LNCaP clone FGC (cell line): ENCODE measurements around the gene METTL27.
"Not testable (repeated sequence)": the region's sequence is repeated elsewhere in the genome, so short reads cannot be mapped to it uniquely, and the experiment has no call there.

Experiments used
- DNase-seq: peaks from one replicate; pipeline ENCODE4 v3.0.0-alpha.2; 2011; ENCODE audit warnings: low read depth
- H3K4me3 ChIP-seq: 2 replicates; pipeline ENCODE4 v1.5.1; 2011; ENCODE audit warnings: mild to moderate bottlenecking, low read depth, low read length, control low read depth
- TF ChIP-seq, protein P1 (sequence below): IDR thresholded peaks from 2 replicates; pipeline ENCODE4 v1.5.1; 2012; ENCODE audit warnings: mild to moderate bottlenecking; ENCODE audit not compliant: control insufficient read depth, insufficient read depth; ENCODE audit errors: extremely low read depth

The METTL27 gene

DNA sequence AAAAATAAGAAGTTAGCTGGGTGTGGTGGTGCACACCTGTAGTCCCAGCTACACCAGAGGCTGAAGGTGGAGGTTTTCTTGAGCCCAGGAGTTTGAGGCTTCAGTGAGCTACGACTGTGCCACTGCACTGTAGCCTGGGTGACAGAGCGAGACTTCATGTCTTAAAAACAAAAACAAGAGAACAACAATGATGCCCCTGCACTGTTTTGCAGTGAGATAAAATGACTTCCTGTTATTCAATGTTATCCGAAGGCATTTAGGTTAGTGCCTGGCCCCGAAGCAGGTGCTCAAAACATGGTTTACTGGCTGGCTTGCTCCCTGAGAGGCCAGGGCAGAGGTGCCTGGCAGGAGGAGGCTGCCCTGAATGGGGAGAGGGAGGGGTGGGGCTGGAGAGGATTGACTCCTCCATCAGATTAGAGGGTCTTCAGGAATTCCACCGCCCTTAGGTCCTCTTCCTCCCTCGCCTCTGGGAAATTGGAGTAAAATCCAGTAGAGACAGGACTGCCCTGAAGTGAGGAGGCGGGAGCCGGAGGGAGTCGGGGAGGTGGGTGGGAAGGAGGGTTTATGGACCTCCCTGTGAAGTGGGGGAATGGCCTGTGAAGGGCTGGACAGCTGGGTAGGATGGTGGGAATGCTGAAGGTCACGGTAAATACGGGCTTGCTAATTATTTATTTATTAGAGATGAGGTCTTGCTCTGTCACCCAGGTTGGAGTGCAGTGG is 18.3 kb downstream of the METTL27 start:
- TF ChIP-seq, protein P1, sequence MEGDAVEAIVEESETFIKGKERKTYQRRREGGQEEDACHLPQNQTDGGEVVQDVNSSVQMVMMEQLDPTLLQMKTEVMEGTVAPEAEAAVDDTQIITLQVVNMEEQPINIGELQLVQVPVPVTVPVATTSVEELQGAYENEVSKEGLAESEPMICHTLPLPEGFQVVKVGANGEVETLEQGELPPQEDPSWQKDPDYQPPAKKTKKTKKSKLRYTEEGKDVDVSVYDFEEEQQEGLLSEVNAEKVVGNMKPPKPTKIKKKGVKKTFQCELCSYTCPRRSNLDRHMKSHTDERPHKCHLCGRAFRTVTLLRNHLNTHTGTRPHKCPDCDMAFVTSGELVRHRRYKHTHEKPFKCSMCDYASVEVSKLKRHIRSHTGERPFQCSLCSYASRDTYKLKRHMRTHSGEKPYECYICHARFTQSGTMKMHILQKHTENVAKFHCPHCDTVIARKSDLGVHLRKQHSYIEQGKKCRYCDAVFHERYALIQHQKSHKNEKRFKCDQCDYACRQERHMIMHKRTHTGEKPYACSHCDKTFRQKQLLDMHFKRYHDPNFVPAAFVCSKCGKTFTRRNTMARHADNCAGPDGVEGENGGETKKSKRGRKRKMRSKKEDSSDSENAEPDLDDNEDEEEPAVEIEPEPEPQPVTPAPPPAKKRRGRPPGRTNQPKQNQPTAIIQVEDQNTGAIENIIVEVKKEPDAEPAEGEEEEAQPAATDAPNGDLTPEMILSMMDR, result no peak
- no peak overlapping the region for H3K4me3 ChIP-seq
- no peak for DNase-seq

DNA sequence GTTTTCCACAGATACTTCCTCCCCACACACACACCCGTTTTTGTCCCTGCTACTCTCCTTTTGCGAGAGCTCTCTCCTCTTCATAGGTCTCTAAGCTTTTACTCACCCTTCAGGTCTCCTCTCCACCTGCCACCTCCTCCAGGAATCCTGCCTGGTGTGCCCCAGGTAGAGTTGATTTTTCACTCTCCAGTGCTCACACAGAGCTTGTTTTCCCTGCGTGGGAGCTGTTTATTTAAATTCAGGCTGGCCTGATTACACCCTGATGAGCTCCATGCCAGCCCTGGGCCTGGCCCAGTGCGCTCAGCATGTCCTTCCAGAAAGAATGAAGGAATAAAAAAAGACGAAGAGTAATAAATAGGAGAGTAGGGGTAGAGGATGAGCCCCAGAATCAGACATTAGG is 19.1 kb downstream of the METTL27 start:
- TF ChIP-seq, protein P1, result no peak
- H3K4me3 ChIP-seq, result no peak overlapping the region
- DNase-seq, result no peak

DNA sequence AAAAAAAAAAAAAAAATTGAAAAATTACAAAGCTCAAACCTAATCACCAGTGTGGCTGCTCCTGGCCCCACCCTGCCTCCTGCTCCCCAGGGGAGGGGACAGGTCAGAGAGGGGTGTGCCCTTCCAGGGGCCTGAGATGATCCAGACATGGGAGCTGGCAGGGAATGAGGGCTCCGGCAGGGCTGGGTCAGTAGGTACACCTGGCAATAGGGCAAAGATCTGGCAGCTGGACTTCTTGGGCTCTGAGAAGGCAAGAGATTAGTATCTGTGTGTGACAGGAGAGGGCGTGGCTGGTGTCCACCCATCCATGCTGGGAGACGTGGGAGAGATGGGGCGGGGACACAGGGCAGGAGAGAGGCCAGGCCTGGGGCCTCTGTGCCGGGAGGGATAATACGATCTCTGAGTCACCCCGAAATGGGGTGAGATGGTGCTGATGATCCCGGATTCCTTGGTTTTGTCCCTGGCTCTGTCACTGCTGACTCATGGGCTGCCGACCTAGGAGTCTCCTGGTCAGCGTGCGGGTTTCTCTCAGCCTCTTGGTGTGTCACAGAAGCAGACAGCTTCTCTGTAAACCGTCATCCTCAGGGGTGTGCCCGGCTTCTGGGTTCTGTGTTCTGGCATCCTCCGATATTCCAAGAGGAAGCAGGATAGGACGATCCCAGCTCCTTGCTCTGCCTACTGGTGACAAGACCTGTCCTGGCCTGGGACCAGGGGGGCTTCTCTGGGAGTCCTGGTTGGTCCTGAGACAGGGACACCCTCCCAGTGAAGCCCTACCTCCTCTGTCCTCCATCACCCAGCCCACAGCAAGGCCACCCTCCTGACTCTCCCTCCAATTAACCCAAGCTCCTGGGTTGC is 19.8 kb downstream of the METTL27 start:
- H3K4me3 ChIP-seq, result no peak overlapping the region
- DNase-seq, result peak; percentile 89
- TF ChIP-seq, protein P1, result no peak

DNA sequence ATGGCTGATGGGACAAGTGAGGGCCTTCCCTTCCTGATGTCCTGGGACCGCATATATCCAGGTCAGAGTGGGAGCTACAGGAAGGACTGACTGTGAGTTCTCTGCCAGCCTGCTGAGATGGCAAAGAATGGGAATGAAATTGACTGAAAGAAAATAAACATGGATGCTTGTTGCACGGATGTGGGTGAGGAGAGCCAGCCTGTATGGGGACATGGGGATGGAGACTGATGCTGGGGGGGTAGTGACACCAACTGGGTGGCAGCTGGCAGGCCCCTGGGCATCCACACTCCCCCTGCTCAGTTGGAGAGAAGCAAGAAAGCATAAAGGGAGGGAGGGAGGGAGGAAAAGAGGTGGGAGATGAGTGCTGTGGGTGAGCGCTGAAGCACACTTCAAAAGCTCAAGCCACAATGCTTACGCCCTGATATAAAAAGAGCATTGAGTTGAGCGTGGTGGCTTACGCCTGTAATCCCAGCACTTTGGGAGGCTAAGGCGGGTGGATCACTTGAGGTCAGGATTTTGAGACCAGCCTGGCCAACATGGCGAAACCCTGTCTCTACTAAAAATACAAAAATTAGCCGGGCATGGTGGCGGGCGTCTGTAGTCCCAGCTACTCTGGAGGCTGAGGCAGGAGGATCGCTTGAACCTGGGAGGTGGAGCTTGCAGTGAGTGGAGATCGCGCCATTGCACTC is 20.6 kb downstream of the METTL27 start:
- not testable (repeated sequence) for DNase-seq, H3K4me3 ChIP-seq

DNA sequence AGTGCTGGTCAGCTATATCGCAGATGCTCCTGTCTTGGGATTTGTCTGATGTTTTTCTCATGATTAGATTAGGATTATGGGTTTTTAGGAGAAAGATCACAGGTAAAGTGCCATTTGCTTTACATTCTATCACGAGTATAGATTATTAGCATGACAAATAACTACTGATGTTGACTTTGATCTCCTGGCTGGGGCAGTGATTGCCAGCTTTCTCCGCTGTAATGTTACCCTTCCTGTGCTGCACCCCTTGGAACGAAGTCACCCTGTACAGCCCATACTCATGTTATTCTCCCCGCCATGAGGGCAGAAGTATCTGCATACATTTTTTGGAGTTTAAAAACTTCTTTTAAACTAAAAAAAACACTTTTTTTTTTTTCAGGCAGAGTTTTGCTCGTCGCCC is 22.3 kb downstream of the METTL27 start:
- TF ChIP-seq, protein P1, result no peak
- no peak for DNase-seq

DNA sequence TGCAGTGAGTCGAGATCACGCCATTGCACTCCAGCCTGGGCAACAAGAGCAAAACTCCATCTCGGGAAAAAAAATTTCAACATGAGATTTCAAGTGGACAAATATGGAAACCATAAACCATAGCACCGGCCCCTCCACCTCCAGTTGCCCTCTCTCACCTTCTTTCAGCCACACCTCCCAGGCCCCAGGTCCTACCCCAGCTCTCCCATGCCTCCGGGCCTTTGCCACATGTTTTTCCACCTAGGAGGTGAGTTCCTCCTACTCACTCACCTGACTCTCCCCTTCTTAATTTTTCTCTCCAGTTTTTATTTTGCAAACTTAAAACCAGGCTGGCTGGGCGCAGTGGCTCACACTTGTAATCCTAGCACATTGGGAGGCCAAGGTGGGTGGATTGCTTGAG is 25.2 kb downstream of the METTL27 start:
- TF ChIP-seq, protein P1, result no peak
- H3K4me3 ChIP-seq, result no peak overlapping the region
- DNase-seq, result no peak

More for the DNA sequence above, 22.3 kb downstream of the METTL27 start:
- no peak overlapping the region for H3K4me3 ChIP-seq

DNA sequence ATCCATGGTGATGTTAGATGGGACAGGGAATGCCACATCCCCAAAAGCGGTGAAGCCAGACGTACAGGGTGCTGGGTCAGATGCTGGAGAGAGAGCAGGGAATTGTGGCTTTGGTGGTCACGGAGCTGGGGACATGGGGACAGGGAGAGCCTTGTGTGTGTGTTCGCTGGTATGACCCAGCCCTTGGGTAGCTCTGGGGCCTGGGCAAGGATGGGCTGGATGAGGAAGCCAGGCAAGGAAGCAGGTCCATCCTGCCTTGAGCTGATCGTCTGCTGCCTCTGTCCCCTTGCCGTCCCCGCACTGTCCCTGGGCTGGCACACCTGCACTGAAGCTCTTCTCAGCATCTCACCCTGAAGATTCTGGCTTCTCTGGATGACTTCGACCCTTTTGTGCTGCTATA is 26.9 kb downstream of the METTL27 start:
- TF ChIP-seq, protein P1, result no peak

More for the DNA sequence above, 26.9 kb downstream of the METTL27 start:
- no peak for DNase-seq
- no peak overlapping the region for H3K4me3 ChIP-seq
